K562 (cell line): ENCODE measurements around the gene MTOR. TPM values are rescaled to one million over a fixed set of nuclear protein-coding genes. Genes with fewer than 3 reads are reported as not detected.

Source experiments
- ATF6 ChIP-seq: sonication (generic); formaldehyde crosslinking; IDR thresholded peaks from 2 replicates; pipeline ENCODE4 v1.4.0; 2020; ENCODE audit warnings: mild to moderate bottlenecking, missing genetic modification reagents
- BCOR ChIP-seq: fragments of 450-650 bp; IDR thresholded peaks from 2 replicates; pipeline ENCODE4 v1.6.1; 2016
- E2F4 ChIP-seq: sonication (generic); formaldehyde crosslinking; IDR thresholded peaks from 2 replicates; pipeline ENCODE4 v1.8.0; 2022; ENCODE audit warnings: mild to moderate bottlenecking, low read depth, missing genetic modification reagents
- FIP1L1 ChIP-seq: fragments of 200-400 bp; formaldehyde crosslinking; IDR thresholded peaks from 2 replicates; pipeline ENCODE4 v1.6.1; 2018; ENCODE audit warnings: mild to moderate bottlenecking, low read depth, low read length; ENCODE audit not compliant: poor library complexity, severe bottlenecking
- GABPB1 ChIP-seq: sonication (generic); formaldehyde crosslinking; IDR thresholded peaks from 2 replicates; pipeline ENCODE4 v1.8.0; 2022; ENCODE audit warnings: mild to moderate bottlenecking, missing genetic modification reagents
- MCM7 ChIP-seq, 2 experiments: fragments of 450-650 bp; IDR thresholded peaks; 2 replicates each; pipeline ENCODE4 v1.6.1; 2016 to 2018
- MTA1 ChIP-seq: fragments of 450-650 bp; IDR thresholded peaks from 2 replicates; pipeline ENCODE4 v1.6.1; 2017; ENCODE audit warnings: borderline replicate concordance
- NBN ChIP-seq: fragments of 450-650 bp; IDR thresholded peaks from 2 replicates; pipeline ENCODE4 v1.6.1; 2016; ENCODE audit warnings: low read depth, mild to moderate bottlenecking
- NCOA4 ChIP-seq: fragments of 450-650 bp; IDR thresholded peaks from 2 replicates; pipeline ENCODE4 v1.6.1; 2018; ENCODE audit warnings: mild to moderate bottlenecking; ENCODE audit not compliant: partially characterized antibody
- NONO ChIP-seq, 2 experiments: fragments of 200-400 bp in 1 of 2; fragments of 450-650 bp in 1 of 2; formaldehyde crosslinking in 1 of 2; IDR thresholded peaks; 2 replicates each; pipeline ENCODE4 v1.6.1; 2017; ENCODE audit warnings: low read depth in 2 of 2, mild to moderate bottlenecking in 2 of 2, moderate library complexity in 2 of 2, low read length in 1 of 2
- NUFIP1 ChIP-seq: fragments of 450-650 bp; IDR thresholded peaks from 2 replicates; pipeline ENCODE4 v1.6.1; 2018; ENCODE audit not compliant: partially characterized antibody
- PRPF4 ChIP-seq: fragments of 200-400 bp; formaldehyde crosslinking; IDR thresholded peaks from one replicate; pipeline ENCODE4 v1.6.1; 2017; ENCODE audit warnings: low read length, low read depth, mild to moderate bottlenecking; ENCODE audit not compliant: insufficient read depth, poor library complexity, severe bottlenecking
- PYGO2 ChIP-seq: fragments of 450-650 bp; IDR thresholded peaks from 2 replicates; pipeline ENCODE4 v1.6.1; 2016; ENCODE audit warnings: mild to moderate bottlenecking, missing genetic modification characterization, moderate library complexity, missing compliant biosample characterization
- SIX5 ChIP-seq, 2 experiments: IDR thresholded peaks; 2 replicates each; pipeline ENCODE4 v1.6.1; 2011; ENCODE audit warnings: low read length in 2 of 2, borderline replicate concordance in 1 of 2, low read depth in 1 of 2, mild to moderate bottlenecking in 1 of 2, moderate library complexity in 1 of 2; ENCODE audit not compliant: insufficient read depth in 1 of 2
- SMARCA4 ChIP-seq: fragments of 450-650 bp; IDR thresholded peaks from 2 replicates; pipeline ENCODE4 v1.6.1; 2016
- SP2 ChIP-seq: IDR thresholded peaks from 2 replicates; pipeline ENCODE4 v1.6.1; 2011; ENCODE audit warnings: mild to moderate bottlenecking, low read depth, low read length, moderate library complexity; ENCODE audit not compliant: poor library complexity, severe bottlenecking; ENCODE audit errors: extremely low read depth
- ZKSCAN3 ChIP-seq: fragments of 250-450 bp; sonication (Bioruptor Pico); IDR thresholded peaks from 2 replicates; pipeline ENCODE4 v1.4.0; 2020
- ZNF175 ChIP-seq: fragments of 200-800 bp; sonication (Bioruptor generic); IDR thresholded peaks from 2 replicates; pipeline ENCODE4 v1.6.1; 2016; ENCODE audit warnings: low read depth, mild to moderate bottlenecking, missing genetic modification characterization, missing compliant biosample characterization
- ZNF324 ChIP-seq: fragments of 250-450 bp; sonication (Bioruptor Pico); IDR thresholded peaks from 2 replicates; pipeline ENCODE4 v1.4.0; 2020; ENCODE audit warnings: mild to moderate bottlenecking
- ZNF431 ChIP-seq: sonication (generic); formaldehyde crosslinking; IDR thresholded peaks from 2 replicates; pipeline ENCODE4 v1.8.0; 2022; ENCODE audit warnings: mild to moderate bottlenecking, missing genetic modification reagents
- polyA plus RNA-seq, 8 experiments: library from polyadenylated mRNA; depleted of rRNA in 4 of 8; stranded (reverse) in 5 of 8; unstranded in 3 of 8; fragments of >200 nt; fragmentation: Nextera tagmentation in 2 of 8; fragmentation: Illumina TruSeq in 1 of 8; extraction: Ambion mirVana in 2 of 8; extraction: Trizol in 1 of 8; gene quantifications; 2 replicates each; pipeline versions ENCODE4 v1.2.1 to v1.2.3, GENCODE V29; 2011 to 2014; ENCODE audit warnings: inconsistent platforms in 1 of 8, missing spikeins in 1 of 8
- total RNA-seq, 7 experiments: library from RNA; depleted of rRNA in 6 of 7; stranded (reverse); fragments of >200 nt in 6 of 7; fragmentation: Illumina TruSeq in 2 of 7; extraction: Trizol in 2 of 7; gene quantifications; 2 replicates each; pipeline versions ENCODE4 v1.2.1 to v1.2.3, GENCODE V29; 2011 to 2021; ENCODE audit warnings: low replicate concordance in 1 of 7
- TF ChIP-seq, protein P1 (sequence below): sonication (generic); formaldehyde crosslinking; IDR thresholded peaks from 2 replicates; pipeline ENCODE4 v1.9.0; 2022; ENCODE audit warnings: mild to moderate bottlenecking, missing genetic modification reagents
- TF ChIP-seq, protein P2 (sequence below): fragments of 250-450 bp; sonication (Bioruptor Pico); IDR thresholded peaks from 2 replicates; pipeline ENCODE4 v1.5.0; 2021

MTOR gene
- total and polyA plus RNA-seq, 9 of the 15 experiments (the other 6 are each of a cell fraction or from before 2014, with no cell fraction given): 11.4 to 71.4 (median 52.2) TPM

DNA sequence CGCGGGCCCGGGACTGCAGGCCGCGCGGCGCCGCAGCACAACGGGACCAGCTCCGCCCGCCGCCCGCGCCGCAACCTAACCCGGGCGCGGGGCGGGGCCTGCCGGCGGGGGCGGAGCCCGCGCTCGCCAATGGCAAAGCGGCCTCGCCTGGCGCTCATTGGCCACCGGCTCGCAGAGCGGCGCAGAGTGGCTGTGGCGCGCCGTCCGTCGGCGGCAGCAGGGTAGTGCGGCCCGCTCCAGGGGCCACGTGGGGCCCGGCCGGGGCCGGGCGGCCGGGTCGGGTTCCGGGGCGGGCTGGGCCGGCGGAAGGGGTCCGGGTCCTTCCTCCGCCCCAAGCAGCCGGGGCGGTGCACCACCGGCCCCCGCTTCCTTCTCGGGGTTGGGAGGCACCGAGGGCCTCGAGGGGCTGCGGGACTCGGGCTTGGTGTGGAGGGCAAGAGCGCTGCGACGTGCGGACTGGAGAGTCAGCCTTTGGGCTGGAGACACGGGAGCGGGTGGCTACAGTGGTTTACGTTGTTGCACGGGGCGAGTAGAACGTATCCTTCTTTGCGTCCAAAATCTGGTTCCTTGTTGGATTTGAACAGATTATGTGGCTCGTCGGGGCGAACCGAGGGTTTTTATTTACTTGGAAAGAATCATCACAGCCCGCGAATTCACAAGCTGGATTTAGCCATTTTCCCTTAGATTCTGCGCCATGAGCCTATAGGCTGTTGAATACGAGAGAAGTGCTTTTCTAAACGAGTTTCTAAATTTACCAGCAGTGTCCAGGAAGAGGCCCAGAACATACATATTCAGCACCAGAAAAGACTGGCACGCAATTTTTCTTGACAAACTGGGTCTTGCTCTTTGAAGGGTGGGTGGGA, 202.2 kb downstream of the MTOR start, which contains the start of gene SRM (continued):
- no peak for TF ChIP-seq NCOA4
- 0 out of 2 replicates have a peak, but pooled peaks have one; percentile 18 for TF ChIP-seq ZNF431 (CRISPR knock-in tag)
- 0 out of 2 replicates have a peak, but pooled peaks have one; percentile 9 for TF ChIP-seq BCOR
- peak in 1 of 2 experiments; percentile 84; a peak in 3 of 4 replicates for TF ChIP-seq NONO (IDR thresholded peaks at IDR 0.05; ENCODE audit: low read depth in 2 of 2, low read length in 1 of 2)
- no peak for TF ChIP-seq ZKSCAN3 (CRISPR knock-in tag)
- TF ChIP-seq SIX5 (IDR thresholded peaks at IDR 0.05; ENCODE audit: borderline replicate concordance in 1 of 2, insufficient read depth in 1 of 2, low read depth in 1 of 2, low read length in 2 of 2): no peak
- no peak for TF ChIP-seq ZNF324 (CRISPR knock-in tag)
- TF ChIP-seq MCM7 (IDR thresholded peaks at IDR 0.05): no peak
- TF ChIP-seq NBN: no peak
- TF ChIP-seq GABPB1 (CRISPR knock-in tag): no peak
- TF ChIP-seq SMARCA4: no peak
- TF ChIP-seq NUFIP1: no peak
- TF ChIP-seq PYGO2 (tag): no peak
- no peak for TF ChIP-seq ZNF175 (CRISPR knock-in tag)
- TF ChIP-seq, protein P1, sequence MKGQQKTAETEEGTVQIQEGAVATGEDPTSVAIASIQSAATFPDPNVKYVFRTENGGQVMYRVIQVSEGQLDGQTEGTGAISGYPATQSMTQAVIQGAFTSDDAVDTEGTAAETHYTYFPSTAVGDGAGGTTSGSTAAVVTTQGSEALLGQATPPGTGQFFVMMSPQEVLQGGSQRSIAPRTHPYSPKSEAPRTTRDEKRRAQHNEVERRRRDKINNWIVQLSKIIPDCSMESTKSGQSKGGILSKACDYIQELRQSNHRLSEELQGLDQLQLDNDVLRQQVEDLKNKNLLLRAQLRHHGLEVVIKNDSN (CRISPR knock-in tag): peak; percentile 53; the same call in 1 of the 2 replicates
- TF ChIP-seq E2F4 (CRISPR knock-in tag): no peak
- no peak for TF ChIP-seq FIP1L1
- TF ChIP-seq, protein P2, sequence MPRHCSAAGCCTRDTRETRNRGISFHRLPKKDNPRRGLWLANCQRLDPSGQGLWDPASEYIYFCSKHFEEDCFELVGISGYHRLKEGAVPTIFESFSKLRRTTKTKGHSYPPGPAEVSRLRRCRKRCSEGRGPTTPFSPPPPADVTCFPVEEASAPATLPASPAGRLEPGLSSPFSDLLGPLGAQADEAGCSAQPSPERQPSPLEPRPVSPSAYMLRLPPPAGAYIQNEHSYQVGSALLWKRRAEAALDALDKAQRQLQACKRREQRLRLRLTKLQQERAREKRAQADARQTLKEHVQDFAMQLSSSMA (CRISPR knock-in tag): no peak
- 0 out of 2 replicates have a peak, but pooled peaks have one; percentile 71 for TF ChIP-seq ATF6 (CRISPR knock-in tag)
- TF ChIP-seq PRPF4: no peak
- no peak for TF ChIP-seq MTA1
- peak; percentile 71 for TF ChIP-seq SP2
